SK-N-SH (cell line): ENCODE data around the gene SPATA13. TPM values are rescaled to one million over a fixed set of nuclear protein-coding genes. Genes with fewer than 3 reads are reported as not detected.
A peak's percentile ranks its signal among the peaks of the same experiment; 100 is the strongest.

Source experiments
- CTCF ChIA-PET: fragments of 300-600, 350-600 bp; formaldehyde crosslinking; extraction: SDS; loops from one replicate; lab custom pipeline; 2021; lab: Yijun Ruan, JAX
- POLR2A ChIA-PET: fragments of 350-600 bp; sonication (Branson Sonifier 250); formaldehyde crosslinking; extraction: SDS; loops from one replicate; lab custom pipeline; 2020; ENCODE audit warnings: antibody characterized with exemption, inconsistent platforms; lab: Yijun Ruan, JAX
- DNase-seq: peaks from one replicate; pipeline ENCODE4 v3.0.0; 2012
- H2AFZ ChIP-seq: fragments of 200-600 bp; sonication (generic); 2 replicates; pipeline ENCODE4 v1.8.1; 2016; ENCODE audit warnings: antibody characterized with exemption, mild to moderate bottlenecking, low read depth
- H3F3A ChIP-seq: fragments of 200-600 bp; sonication (generic); replicated peaks from 2 replicates; pipeline ENCODE3; 2016; ENCODE audit warnings: antibody characterized with exemption, mild to moderate bottlenecking; ENCODE audit not compliant: insufficient read depth
- H3K27ac ChIP-seq, 2 experiments: fragments of 200-500 bp in 1 of 2; fragments of 200-600 bp in 1 of 2; sonication (Bioruptor generic) in 1 of 2; sonication (generic), shearing (Covaris generic) in 1 of 2; 2 replicates each; pipeline versions ENCODE4 v1.5.1 to v1.6.1; 2014 to 2016; ENCODE audit warnings: low read depth in 2 of 2, inconsistent platforms in 1 of 2, low read length in 1 of 2, mild to moderate bottlenecking in 1 of 2, mixed read lengths in 1 of 2
- H3K27me3 ChIP-seq: fragments of 200-600 bp; sonication (generic), shearing (Covaris generic); 2 replicates; pipeline ENCODE4 v1.6.1; 2016; ENCODE audit warnings: mixed run types; ENCODE audit not compliant: insufficient read depth
- H3K36me3 ChIP-seq, 2 experiments: fragments of 200-500 bp in 1 of 2; fragments of 200-600 bp in 1 of 2; sonication (Bioruptor generic) in 1 of 2; sonication (generic) in 1 of 2; replicated peaks in 1 of 2; 2 replicates each; pipeline versions ENCODE3 to v1.5.1; 2014 to 2016; ENCODE audit warnings: low read length in 1 of 2, mild to moderate bottlenecking in 1 of 2; ENCODE audit not compliant: insufficient read depth in 2 of 2, control insufficient read depth in 1 of 2
- H3K4me1 ChIP-seq, 2 experiments: fragments of 200-500 bp in 1 of 2; fragments of 200-600 bp in 1 of 2; sonication (Bioruptor generic) in 1 of 2; sonication (generic), shearing (Covaris generic) in 1 of 2; 2 replicates each; pipeline versions ENCODE4 v1.5.1 to v1.6.1; 2014 to 2016; ENCODE audit warnings: low read depth in 1 of 2, low read length in 1 of 2, mixed run types in 1 of 2; ENCODE audit not compliant: insufficient read depth in 2 of 2, control insufficient read depth in 1 of 2
- H3K4me2 ChIP-seq: fragments of 200-600 bp; sonication (generic), shearing (Covaris generic); 2 replicates; pipeline ENCODE4 v1.6.1; 2017; ENCODE audit warnings: mixed run types
- H3K4me3 ChIP-seq, 2 experiments: fragments of 200-500 bp in 1 of 2; fragments of 200-600 bp in 1 of 2; sonication (Bioruptor generic) in 1 of 2; sonication (generic), shearing (Covaris generic) in 1 of 2; 2 replicates each; pipeline versions ENCODE4 v1.5.1 to v1.8.1; 2014 to 2016; ENCODE audit warnings: low read depth in 2 of 2, inconsistent platforms in 1 of 2, low read length in 1 of 2, mild to moderate bottlenecking in 1 of 2, mixed read lengths in 1 of 2, moderate library complexity in 1 of 2
- H3K79me2 ChIP-seq: fragments of 200-600 bp; sonication (generic); 2 replicates; pipeline ENCODE4 v1.8.1; 2017; ENCODE audit warnings: mild to moderate bottlenecking; ENCODE audit not compliant: insufficient read depth
- H3K9ac ChIP-seq: fragments of 200-600 bp; sonication (generic); 2 replicates; pipeline ENCODE4 v1.6.1; 2017; ENCODE audit warnings: mixed run types
- H3K9me2 ChIP-seq: fragments of 200-600 bp; sonication (generic); 2 replicates; pipeline ENCODE4 v1.6.1; 2017; ENCODE audit warnings: mixed run types
- H3K9me3 ChIP-seq: fragments of 200-600 bp; sonication (generic); 2 replicates; pipeline ENCODE4 v1.6.1; 2017; ENCODE audit warnings: mixed run types, mild to moderate bottlenecking, moderate library complexity
- H4K20me1 ChIP-seq: fragments of 200-600 bp; sonication (generic); 2 replicates; pipeline ENCODE4 v1.6.1; 2017; ENCODE audit warnings: mild to moderate bottlenecking, mixed run types; ENCODE audit not compliant: insufficient read depth
- CHD2 ChIP-seq: fragments of 150-350 bp; IDR thresholded peaks from 2 replicates; pipeline ENCODE4 v1.6.1; 2018; ENCODE audit warnings: low read length; ENCODE audit not compliant: partially characterized antibody
- FOSL2 ChIP-seq: IDR thresholded peaks from 2 replicates; pipeline ENCODE4 v1.4.0; 2012; ENCODE audit warnings: low read depth, mild to moderate bottlenecking, moderate library complexity, borderline replicate concordance
- FOXM1 ChIP-seq: IDR thresholded peaks from 2 replicates; pipeline ENCODE4 v1.4.0; 2012; ENCODE audit warnings: low read depth, mild to moderate bottlenecking
- JUND ChIP-seq: IDR thresholded peaks from 2 replicates; pipeline ENCODE4 v1.4.0; 2012
- MAX ChIP-seq: IDR thresholded peaks from 2 replicates; pipeline ENCODE4 v1.4.0; 2012; ENCODE audit warnings: low read depth
- POLR2AphosphoS5 ChIP-seq: IDR thresholded peaks from 2 replicates; pipeline ENCODE4 v1.6.1; 2012; ENCODE audit warnings: low read depth, low read length
- REST ChIP-seq: IDR thresholded peaks from 2 replicates; pipeline ENCODE4 v1.6.1; 2012; ENCODE audit warnings: mild to moderate bottlenecking, low read depth, low read length, moderate library complexity
- RXRA ChIP-seq: IDR thresholded peaks from 2 replicates; pipeline ENCODE4 v1.4.0; 2012; ENCODE audit warnings: low read depth, mild to moderate bottlenecking, borderline replicate concordance
- TEAD4 ChIP-seq: IDR thresholded peaks from 2 replicates; pipeline ENCODE4 v1.4.0; 2012; ENCODE audit warnings: mild to moderate bottlenecking, borderline replicate concordance; ENCODE audit not compliant: insufficient read depth
- YY1 ChIP-seq: IDR thresholded peaks from 2 replicates; pipeline ENCODE4 v1.4.0; 2012; ENCODE audit warnings: low read depth, mild to moderate bottlenecking
- WGBS: methylation state at CpG from one replicate; pipeline ENCODE4 v1.1.6; 2017; ENCODE audit warnings: low lambda C conversion rate; 5-methylcytosine and 5-hydroxymethylcytosine counted together
- polyA plus RNA-seq, 3 experiments: library from polyadenylated mRNA; depleted of rRNA; stranded (reverse); fragments of >200 nt; gene quantifications; 2 replicates each; pipeline ENCODE4 v1.2.3, GENCODE V29; 2012
- TF ChIP-seq, protein P1 (sequence below): IDR thresholded peaks from 2 replicates; pipeline ENCODE4; 2012

SPATA13 gene
- polyA plus RNA-seq, 1 of the 3 experiments (the other 2 are of a cell fraction): 4.3 TPM

DNA sequence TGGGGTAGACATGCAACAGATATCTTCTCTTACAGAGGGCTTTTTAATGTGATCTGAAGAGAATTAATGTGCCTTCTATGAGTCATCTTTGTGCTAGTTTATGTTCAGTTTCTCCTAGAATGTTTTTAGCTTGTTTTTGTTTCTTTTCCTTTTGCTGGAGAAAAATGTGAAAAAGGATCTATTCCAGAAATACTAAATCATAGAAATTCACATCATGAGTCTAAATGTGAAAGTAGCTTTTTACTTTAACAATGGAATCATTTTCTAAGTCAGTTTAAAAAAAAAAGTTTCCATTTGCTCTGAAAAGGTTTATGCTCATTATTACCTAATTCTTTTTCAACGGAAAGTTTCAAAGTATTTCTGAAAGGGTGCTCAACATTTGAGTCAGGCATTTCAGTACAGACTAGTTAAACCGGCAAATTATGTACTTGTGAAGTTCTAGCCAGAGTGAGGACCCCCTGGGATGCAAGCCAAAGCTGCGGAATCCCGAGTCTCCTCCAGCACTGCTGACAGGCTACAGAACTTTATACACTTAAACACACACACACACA is 72.9 kb downstream of the SPATA13 start:
- Histone ChIP-seq H3K9me2 (no peaks in the 10 kb centered on the region), H3K27ac (peak overlapping the region in 1 of 2 experiments; percentile 75; a peak in 1 of 4 replicates), H3K9ac (peak overlapping the region; percentile 48; the same call in 1 of the 2 replicates), H3K27me3 (no peaks in the 10 kb centered on the region), H3F3A (peaks cover 14% of the 10 kb centered on the region), H3K79me2 (no peaks in the 10 kb centered on the region), H2AFZ (peak overlapping the region; percentile 52; the same call in 1 of the 2 replicates), H3K4me3 (peak overlapping the region; percentile 27 to 52; a peak in 3 of 4 replicates), H3K9me3 (no peaks in the 10 kb centered on the region), H3K4me1 (peaks cover 0 to 5% of the 10 kb centered on the region in 2 experiments; a peak in 2 of 4 replicates), H3K4me2 (peak overlapping the region; percentile 68), H3K36me3 (no peaks in the 10 kb centered on the region), H4K20me1 (no peaks in the 10 kb centered on the region)
- WGBS: 12% methylated on average over 4 of the region's 4 CpGs
- ChIA-PET POLR2A (no interaction called here), CTCF (interaction anchor here (0.7 to 5.0 kb wide), 5 partner anchors 9 to 214 kb away, joined by 3 to 19 read pairs (median 3); no protein-coding TSS in a partner anchor)
- DNase-seq: no peak
- TF ChIP-seq FOSL2: peak; percentile 69; the same call in 1 of the 2 replicates
- no peak for TF ChIP-seq FOXM1
- no peak for TF ChIP-seq YY1
- TF ChIP-seq, protein P1, sequence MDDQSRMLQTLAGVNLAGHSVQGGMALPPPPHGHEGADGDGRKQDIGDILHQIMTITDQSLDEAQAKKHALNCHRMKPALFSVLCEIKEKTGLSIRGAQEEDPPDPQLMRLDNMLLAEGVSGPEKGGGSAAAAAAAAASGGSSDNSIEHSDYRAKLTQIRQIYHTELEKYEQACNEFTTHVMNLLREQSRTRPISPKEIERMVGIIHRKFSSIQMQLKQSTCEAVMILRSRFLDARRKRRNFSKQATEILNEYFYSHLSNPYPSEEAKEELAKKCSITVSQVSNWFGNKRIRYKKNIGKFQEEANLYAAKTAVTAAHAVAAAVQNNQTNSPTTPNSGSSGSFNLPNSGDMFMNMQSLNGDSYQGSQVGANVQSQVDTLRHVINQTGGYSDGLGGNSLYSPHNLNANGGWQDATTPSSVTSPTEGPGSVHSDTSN: peak; percentile 50
- TF ChIP-seq POLR2AphosphoS5: no peak
- TF ChIP-seq CHD2: no peak
- TF ChIP-seq RXRA: no peak
- TF ChIP-seq MAX: no peak
- TF ChIP-seq JUND: peak; percentile 73
- TF ChIP-seq REST: no peak
- TF ChIP-seq TEAD4: no peak
